HG03442 (cell line): ENCODE results near the gene CRTAC1.

ENCODE experiments used
- ATAC-seq: cut with Tn5 transposase; IDR thresholded peaks from one replicate; pipeline ENCODE4 v1.9.1; 2021; ENCODE audit warnings: mild to moderate bottlenecking, moderate library complexity; ENCODE audit not compliant: unreplicated experiment

CRTAC1 gene, protein sequence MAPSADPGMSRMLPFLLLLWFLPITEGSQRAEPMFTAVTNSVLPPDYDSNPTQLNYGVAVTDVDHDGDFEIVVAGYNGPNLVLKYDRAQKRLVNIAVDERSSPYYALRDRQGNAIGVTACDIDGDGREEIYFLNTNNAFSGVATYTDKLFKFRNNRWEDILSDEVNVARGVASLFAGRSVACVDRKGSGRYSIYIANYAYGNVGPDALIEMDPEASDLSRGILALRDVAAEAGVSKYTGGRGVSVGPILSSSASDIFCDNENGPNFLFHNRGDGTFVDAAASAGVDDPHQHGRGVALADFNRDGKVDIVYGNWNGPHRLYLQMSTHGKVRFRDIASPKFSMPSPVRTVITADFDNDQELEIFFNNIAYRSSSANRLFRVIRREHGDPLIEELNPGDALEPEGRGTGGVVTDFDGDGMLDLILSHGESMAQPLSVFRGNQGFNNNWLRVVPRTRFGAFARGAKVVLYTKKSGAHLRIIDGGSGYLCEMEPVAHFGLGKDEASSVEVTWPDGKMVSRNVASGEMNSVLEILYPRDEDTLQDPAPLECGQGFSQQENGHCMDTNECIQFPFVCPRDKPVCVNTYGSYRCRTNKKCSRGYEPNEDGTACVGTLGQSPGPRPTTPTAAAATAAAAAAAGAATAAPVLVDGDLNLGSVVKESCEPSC

DNA sequence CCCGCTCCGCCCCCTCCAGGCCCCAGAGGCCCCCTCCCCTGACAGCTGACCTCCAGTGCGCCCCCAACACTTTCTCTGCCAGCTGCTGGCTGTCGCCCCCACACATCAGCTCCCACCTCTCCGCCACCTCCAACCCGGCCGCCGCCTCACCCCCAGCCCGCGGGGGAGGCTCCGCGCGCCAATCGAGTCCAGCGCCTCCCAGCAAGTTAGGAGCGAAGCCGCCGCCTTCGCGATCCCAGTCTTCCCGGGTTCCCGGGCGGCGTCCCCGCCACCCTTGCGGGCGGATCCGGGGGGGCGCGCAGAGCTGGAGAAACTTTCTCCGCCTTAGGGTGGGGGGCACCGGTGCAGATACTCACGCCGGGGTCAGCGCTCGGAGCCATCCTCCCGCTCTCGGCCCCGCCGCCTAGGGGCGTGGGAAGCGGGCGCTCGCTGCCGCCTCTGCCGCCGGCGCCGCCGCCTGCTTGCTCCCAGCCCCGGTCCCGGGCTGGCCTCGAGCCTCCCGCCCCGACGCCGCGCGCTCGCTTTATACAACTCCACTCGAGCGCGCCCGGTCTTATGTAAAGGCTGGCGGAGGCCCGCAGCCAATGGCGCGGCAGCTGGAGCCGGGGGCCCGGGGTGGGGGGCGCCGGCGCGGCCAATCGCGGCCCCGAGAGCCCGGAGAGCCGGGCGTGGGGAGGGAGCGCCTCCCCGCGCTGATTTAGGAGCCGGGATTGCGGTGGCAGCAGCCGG, at the start of gene CRTAC1:
Gene CRTAC1, minus strand, starts transcription at position 529 of the 729 bp plus-strand sequence. Its CDS starts 149 bp downstream, at position 380.
- ATAC-seq: no peak

- no peak for ATAC-seq
These were observed 48.4 kb upstream of the CRTAC1 start for GRCh38 chr10:98078774-98079173.

GRCh38 chr10:98077223-98077622, 46.8 kb upstream of the CRTAC1 start:
- no peak for ATAC-seq

- ATAC-seq: no peak
These were observed 45.7 kb upstream of the CRTAC1 start for GRCh38 chr10:98076086-98076485.

GRCh38 chr10:98074315-98074911, 44.0 kb upstream of the CRTAC1 start:
- ATAC-seq: no peak

DNA sequence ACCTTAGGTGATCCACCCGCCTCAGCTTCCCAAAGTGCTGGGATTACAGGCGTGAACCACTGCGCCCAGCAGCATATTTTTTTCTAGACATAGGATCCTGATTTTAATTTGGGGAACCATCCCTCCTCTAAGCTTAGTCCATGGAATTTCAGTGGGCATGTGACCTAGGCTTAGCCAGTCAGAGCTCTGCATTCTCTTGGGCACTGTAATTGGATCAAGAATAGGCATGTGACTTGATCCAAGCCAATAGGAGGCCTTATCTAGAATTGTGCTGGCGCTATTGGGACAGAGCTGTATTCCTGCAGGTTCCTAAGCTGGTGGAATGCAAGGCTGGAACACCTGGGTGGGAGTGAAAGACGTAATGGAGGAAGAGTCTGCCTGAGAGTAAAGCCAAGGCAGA, 36.7 kb upstream of the CRTAC1 start:
- ATAC-seq: no peak

DNA sequence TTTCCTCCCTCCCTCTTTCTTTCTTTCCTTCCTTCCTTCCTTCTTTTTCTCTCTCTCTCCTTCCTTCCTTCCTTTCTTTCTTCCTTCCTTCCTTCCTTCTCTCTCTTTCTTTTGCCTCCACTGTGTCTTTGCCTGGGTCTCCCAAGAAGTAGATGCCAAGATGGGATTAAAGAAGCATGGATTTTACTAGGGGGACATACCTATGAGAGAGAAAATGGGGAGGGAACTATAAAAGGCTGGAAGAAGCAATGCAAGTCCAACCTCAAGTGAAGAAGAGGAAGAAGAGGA, 33.3 kb upstream of the CRTAC1 start:
- ATAC-seq: no peak

GRCh38 chr10:98062424-98062823, 32.0 kb upstream of the CRTAC1 start:
- no peak for ATAC-seq

GRCh38 chr10:98060079-98060478, 29.7 kb upstream of the CRTAC1 start:
- no peak for ATAC-seq

DNA sequence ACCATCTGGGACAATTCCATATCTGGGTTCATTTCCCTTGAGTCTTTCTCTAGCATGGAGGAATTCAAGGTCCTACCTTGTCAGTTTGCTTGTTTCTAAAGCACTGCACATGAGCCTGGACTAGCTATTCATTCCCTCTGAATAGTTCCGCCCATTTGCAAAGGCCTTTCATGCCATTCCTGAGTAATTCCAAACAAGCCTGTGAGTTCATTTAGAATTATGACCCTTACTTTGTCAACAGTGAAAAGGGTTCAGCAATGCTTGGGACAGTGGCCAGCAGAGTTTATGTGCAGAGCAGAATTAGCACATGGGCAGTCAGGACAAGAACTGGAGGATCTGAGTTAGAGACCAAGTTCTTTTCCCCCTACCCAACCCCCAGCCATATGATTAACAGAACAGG, 27.9 kb upstream of the CRTAC1 start:
- ATAC-seq: no peak

DNA sequence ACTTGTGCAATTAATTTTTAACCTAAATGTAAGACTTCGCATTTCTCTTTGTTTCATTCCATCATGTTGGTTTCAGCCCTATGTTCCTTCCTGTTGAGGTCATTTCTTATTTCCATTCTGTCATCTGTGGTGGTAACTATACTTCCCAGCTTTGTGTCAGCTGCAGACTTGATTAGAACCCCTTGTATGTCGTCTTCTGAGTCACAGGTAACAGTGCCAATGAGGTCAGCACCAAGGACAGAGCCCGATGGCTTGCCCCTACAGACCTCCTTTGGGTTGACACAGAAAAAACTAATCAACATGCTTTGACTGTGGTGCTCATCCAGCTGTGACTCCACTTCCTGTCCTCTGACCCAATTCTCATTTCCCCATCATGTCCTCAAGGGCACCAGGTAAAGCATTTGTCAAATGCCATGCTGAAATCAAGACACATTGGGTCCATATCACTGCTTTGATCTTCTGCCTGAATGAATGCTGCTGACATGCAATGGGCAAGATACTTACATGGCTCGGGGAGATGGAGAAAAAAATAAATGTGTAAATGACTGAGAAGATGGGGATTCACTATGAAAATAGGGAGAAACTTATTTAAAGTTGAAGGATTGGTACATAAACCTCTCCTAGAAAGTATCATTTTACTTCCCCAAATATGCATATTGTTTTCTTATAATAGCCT, 25.6 kb upstream of the CRTAC1 start:
- no peak for ATAC-seq

DNA sequence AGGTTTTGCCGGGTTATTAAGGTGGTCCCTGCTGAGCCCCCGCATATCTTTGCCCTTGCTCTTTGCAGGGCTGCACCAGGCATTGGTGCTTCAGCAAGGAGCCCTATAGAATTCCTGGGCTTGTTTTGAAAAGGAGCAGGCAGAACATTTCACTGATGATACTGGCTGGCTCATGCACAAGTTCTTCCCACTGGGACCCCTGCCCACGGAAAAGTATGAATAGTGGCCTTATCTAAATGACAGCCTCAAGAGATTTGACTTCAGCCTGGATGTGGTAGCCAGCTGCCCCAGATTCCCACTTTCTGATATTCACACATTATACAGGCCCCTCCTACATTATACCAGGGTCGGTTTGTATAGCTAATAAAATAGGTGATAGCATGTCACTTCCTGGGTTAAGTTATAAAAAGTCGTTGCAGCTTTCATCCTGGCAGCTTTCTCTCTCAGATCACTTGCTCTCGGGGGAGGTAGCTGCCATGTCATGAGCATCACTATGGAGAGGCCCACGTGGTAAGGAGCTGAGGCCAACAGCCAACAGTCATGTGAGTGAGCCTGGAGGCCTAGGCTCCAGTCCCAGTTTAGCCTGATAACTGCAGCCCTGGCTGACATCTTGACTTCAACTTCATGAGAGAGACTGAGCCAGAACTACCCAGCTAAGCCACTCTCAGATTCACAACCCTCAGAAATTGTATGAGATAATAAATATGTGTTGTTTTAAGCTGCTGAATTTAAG, 16.8 kb upstream of the CRTAC1 start:
- ATAC-seq: no peak

GRCh38 chr10:98045785-98046389, 15.5 kb upstream of the CRTAC1 start:
- ATAC-seq: peak; percentile 59

GRCh38 chr10:98041352-98042043, 11.1 kb upstream of the CRTAC1 start:
- no peak for ATAC-seq

DNA sequence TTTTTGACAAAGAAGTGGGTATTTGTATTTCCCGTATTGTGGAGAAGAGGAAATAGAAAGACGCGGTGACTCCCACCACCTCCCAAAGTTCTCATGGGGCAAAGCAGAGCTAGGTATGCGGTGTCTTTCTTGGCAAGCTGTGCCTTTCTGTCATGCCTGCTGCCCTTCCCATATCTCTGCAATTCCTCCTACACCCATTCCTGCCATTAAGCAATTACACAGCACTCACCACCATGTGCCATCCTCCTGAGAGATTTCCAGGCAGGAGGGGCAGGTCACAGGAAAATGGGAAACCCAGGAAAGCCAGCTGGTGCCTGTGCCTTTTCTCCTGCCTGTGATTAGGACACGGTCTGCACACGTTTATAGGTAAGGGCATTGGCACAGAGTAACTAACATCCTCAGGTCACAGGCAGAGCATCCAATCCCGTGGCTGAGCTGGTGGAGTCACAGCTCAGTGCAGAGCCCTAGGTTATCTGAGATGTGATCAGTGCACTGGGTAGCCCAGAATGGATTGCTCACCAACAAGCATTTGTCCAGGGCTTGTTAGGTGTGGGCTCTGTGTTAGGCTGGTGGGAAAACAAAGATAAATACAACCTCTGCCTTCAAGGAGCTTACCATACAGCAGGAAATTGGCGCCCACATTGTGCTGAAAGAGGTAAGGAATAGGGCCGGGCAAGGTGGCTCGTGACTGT, 9.4 kb upstream of the CRTAC1 start:
- ATAC-seq: no peak

DNA sequence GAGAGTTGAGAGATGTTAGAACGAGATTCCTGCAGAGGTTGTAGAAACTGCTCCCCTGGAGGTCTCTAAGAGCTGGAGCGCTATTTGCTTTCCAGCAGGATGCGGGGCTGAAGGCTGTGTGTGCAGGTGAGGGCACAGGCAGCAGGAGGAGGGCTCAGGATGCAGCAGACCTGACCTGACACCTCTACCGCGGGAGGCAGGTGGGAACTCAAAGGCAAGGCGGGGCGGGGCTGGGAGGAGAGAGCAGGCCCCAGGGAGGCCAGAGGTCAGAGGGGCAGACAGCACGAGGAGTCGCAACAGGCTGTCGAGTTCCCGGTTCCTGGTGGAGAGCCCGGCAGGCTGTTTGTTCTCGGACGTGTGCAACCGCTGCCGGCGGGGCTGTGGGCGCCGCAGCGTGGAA, 7.9 kb upstream of the CRTAC1 start:
- ATAC-seq: no peak

GRCh38 chr10:98035599-98035998, 5.2 kb upstream of the CRTAC1 start:
- no peak for ATAC-seq

- no peak for ATAC-seq
These were observed 3.1 kb upstream of the CRTAC1 start for GRCh38 chr10:98033515-98033914.

- no peak for ATAC-seq
These were observed 1.0 kb upstream of the CRTAC1 start for GRCh38 chr10:98031440-98031839.
